ENCODE results near the gene COA7.
A peak's percentile ranks its signal among the peaks of the same experiment; 100 is the strongest.
"Not testable (repeated sequence)": the region's sequence is repeated elsewhere in the genome, so short reads cannot be mapped to it uniquely, and the experiment has no call there.

The COA7 gene

DNA sequence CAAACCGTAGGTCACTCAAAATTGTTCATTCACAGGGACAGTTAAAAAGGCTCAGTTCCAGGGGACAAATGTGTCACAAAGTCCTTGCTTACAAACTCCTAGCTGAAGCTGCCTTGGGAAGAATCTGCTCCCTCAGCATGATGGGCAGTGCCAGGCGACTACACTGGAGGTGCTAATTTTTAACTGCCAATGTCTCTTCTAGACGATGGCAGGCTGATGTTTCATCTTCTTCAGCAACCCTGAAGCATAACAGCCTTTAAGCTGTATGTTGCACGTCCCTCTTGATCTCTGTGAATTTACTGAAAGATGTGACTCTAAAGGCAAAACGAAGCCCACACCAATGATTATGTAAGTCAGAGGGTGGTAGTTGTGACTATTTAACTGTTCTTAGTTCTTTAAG is 11.3 kb downstream of the COA7 start:
- in situ Hi-C loops (cut with HindIII; ENCODE audit: low sequenced_read_pairs): no loop called here
- TF ChIP-seq CTCF (IDR thresholded peaks at IDR 0.05; ENCODE audit: low read depth, low read length, missing control alignments): no peak
- no peak for DNase-seq (ENCODE audit: low read depth)
- H3K4me3 ChIP-seq (ENCODE audit: low read depth, low read length): no peak overlapping the region

- peak; percentile 74 for TF ChIP-seq CTCF (IDR thresholded peaks at IDR 0.05; ENCODE audit: low read depth, low read length, missing control alignments)
- peak; percentile 43 for DNase-seq (ENCODE audit: low read depth)
- H3K4me3 ChIP-seq (ENCODE audit: low read depth, low read length); in situ Hi-C loops (cut with HindIII; ENCODE audit: low sequenced_read_pairs): not testable (repeated sequence)
These were observed 11.8 kb downstream of the COA7 start for GRCh38 chr1:52686261-52686751.

- H3K4me3 ChIP-seq (ENCODE audit: low read depth, low read length): no peak overlapping the region
- no peak for TF ChIP-seq CTCF (IDR thresholded peaks at IDR 0.05; ENCODE audit: low read depth, low read length, missing control alignments)
- in situ Hi-C loops (cut with HindIII; ENCODE audit: low sequenced_read_pairs): no loop called here
- DNase-seq (ENCODE audit: low read depth): no peak
These were observed 13.6 kb downstream of the COA7 start for GRCh38 chr1:52684545-52684944.

GRCh38 chr1:52683367-52683940 is 14.7 kb downstream of the COA7 start:
- no peak overlapping the region for H3K4me3 ChIP-seq (ENCODE audit: low read depth, low read length)
- in situ Hi-C loops (cut with HindIII; ENCODE audit: low sequenced_read_pairs): no loop called here
- no peak for TF ChIP-seq CTCF (IDR thresholded peaks at IDR 0.05; ENCODE audit: low read depth, low read length, missing control alignments)
- no peak for DNase-seq (ENCODE audit: low read depth)

DNA sequence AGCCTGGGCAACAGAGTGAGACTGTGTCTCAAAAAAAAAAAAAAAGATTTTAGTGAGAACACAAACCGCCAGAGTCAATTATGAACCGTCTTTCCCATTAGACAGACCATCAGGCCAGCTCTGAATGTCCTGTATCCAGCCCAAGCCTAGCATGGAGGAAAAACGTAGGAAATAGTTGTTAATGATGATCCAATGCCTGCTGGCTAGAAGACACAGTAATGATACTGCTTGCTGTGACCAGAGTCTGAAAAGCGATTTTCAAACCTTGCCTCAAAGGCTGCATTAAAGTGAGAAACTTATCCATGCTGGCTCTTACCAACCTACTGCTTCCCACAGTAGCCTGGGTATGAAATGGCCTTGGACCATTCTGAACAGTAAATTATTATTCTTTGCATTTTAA is 17.0 kb downstream of the COA7 start:
- in situ Hi-C loops (cut with HindIII; ENCODE audit: low sequenced_read_pairs): no loop called here
- DNase-seq (ENCODE audit: low read depth): no peak
- TF ChIP-seq CTCF (IDR thresholded peaks at IDR 0.05; ENCODE audit: low read depth, low read length, missing control alignments): no peak
- H3K4me3 ChIP-seq (ENCODE audit: low read depth, low read length): no peak overlapping the region

DNA sequence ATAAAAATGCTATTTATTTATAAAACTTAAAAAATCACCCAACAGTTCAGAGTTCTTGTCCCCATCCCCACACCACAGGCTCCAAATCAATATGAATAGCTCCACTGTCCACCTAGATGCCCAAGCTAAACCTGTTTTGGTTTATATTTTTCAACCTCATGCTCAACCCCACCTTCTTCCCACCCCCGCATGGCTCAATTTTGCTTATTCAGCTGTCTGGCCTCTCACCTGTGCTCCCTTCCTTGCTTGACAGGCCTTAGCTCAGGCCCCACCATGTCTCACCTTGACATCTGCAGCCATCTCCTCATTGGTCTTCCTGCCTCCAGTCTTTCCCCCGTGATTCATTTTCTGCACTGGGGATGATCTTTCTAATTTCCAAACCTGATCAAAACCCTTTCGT is 17.8 kb downstream of the COA7 start:
- DNase-seq (ENCODE audit: low read depth): no peak
- no peak for TF ChIP-seq CTCF (IDR thresholded peaks at IDR 0.05; ENCODE audit: low read depth, low read length, missing control alignments)
- in situ Hi-C loops (cut with HindIII; ENCODE audit: low sequenced_read_pairs): no loop called here
- H3K4me3 ChIP-seq (ENCODE audit: low read depth, low read length): no peak overlapping the region
